ENCODE data around the gene SCG3. TPM values are rescaled to one million over a fixed set of nuclear protein-coding genes. Genes with fewer than 3 reads are reported as not detected.

The SCG3 gene
- total and polyA plus RNA-seq, 10 donors: 0.06 to 0.16 TPM; not detected in 8

DNA sequence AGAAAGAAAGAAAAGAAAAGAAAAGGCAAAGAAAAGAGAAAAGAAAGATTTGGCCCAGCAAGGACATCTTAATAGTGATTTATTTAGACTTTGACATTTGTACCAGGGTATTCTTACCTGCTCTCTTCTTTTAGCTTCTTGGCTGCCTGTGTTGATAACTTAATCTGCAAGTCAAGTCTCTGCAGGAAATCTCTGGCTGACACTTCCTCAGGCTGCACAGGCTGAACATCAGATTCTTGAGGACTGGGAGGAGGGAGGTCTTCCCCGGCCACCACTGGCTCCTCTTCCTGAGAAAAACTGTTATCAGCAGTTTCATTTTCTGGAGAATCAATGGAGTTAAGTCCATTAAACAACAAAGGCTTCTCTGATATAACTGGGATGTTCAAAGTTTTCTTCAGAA lies 43.4 kb downstream of the SCG3 start:
- DNase-seq: no peak
- H3K4me1 ChIP-seq: peaks cover 11 to 82% (median 48%) of the 10 kb centered on the region in 6 donors
- no peak overlapping the region for H3K4me3 ChIP-seq
- H3K9me3 ChIP-seq: no peaks in the 10 kb centered on the region
- H3K27me3 ChIP-seq (replicated peaks in 1 of 7): no peaks in the 10 kb centered on the region
- TF ChIP-seq, protein P1, sequence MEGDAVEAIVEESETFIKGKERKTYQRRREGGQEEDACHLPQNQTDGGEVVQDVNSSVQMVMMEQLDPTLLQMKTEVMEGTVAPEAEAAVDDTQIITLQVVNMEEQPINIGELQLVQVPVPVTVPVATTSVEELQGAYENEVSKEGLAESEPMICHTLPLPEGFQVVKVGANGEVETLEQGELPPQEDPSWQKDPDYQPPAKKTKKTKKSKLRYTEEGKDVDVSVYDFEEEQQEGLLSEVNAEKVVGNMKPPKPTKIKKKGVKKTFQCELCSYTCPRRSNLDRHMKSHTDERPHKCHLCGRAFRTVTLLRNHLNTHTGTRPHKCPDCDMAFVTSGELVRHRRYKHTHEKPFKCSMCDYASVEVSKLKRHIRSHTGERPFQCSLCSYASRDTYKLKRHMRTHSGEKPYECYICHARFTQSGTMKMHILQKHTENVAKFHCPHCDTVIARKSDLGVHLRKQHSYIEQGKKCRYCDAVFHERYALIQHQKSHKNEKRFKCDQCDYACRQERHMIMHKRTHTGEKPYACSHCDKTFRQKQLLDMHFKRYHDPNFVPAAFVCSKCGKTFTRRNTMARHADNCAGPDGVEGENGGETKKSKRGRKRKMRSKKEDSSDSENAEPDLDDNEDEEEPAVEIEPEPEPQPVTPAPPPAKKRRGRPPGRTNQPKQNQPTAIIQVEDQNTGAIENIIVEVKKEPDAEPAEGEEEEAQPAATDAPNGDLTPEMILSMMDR (IDR thresholded peaks at IDR 0.05 in 8 of 11, conservative IDR thresholded peaks at IDR 0.05 in 3 of 11): no peak
- TF ChIP-seq POLR2AphosphoS5 (IDR thresholded peaks at IDR 0.05): no peak
- no peak for TF ChIP-seq POLR2A (IDR thresholded peaks at IDR 0.05)
- H3K27ac ChIP-seq: no peak overlapping the region
- WGBS, 5 donors: 13 to 22% (median 18%) methylated on average over 1 of the region's 1 CpG
- peaks cover 0 to 41% (median 10%) of the 10 kb centered on the region in 6 donors for H3K36me3 ChIP-seq
- intact Hi-C loops (cut with DNase I; ENCODE audit: low total_unique reads): loop anchor here (10.0 kb wide), 1 partner anchor 50 kb away; no protein-coding TSS in a partner anchor

DNA sequence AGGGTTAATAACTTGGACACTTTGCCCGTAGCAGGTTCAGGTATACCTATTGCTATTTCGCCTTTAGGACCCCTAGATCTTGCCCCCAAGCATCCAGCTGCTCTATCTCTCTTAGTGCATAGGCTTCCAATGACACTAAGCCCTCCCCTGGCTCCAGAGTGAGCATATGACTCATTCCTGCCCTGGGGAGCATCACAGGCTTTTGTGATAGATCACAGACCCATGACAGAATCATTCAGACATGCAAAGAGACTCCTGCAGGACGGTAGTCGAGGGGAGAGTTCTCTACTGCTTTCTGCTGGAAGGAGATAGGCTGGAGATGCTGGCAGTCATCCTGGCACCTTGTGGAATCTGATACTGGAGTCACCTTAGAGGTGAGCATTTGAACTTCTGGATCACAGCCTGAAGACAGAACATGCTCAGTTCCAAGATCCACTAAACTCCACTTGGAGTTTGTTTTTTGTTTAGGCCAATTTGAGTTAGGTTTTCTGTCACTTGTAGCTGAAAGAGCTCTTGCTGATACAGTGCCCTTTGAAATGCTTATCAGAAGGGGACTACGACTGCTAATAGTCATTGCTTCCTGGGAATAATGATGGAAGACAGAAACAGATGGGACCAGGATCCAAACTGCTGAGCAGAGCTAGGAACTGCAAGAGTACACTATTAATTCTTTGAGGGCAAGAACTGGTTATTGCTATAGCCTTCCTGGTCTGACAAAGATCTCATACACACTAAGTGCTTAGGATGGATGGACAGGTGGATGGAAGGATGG lies 45.2 kb downstream of the SCG3 start:
- H3K27ac ChIP-seq: peak overlapping the region in 2 of 8 donors; percentile 11 to 47

DNA sequence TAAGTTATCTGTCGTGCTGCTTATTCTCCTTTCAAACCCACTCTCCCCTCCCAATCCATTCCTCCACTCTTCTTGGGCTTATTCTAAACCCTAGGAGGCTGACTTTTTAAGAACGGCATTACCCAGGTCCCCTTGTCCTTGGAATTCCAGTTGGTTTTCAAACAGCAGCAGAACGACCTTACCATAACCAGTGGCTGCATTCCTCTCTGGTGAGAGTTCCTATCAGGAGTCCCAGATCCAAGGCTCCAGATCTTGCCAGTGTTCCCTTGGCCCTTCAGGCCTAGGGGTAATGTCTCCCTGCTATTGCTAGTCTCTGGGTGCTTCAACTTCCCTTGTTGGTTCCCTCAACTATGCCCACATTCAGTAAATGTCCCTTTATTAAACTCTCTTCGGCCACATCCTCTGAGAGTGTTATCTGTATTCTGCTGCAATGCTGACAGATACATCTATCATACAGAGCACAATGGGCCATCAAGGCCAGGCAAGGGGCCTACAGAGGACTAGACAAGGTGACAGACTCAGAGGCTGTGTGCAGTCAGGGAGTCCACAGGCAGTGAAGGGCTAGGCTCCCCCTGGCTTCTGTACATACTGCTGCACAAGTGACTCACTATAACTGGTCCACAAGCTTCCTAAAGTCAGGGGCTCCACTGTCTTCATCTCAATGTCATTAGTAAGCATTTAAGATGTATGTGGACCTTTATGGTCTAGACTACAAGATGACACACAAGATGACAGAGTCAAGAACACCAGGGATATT lies 46.0 kb downstream of the SCG3 start:
- Histone ChIP-seq H3K4me3 (no peak overlapping the region), H3K4me1 (peaks cover 30 to 100% (median 68%) of the 10 kb centered on the region in 6 donors), H3K27ac (peak overlapping the region in 2 of 8 donors; percentile 19 to 47), H3K9me3 (no peaks in the 10 kb centered on the region), H3K27me3 (replicated peaks in 1 of 7) (no peaks in the 10 kb centered on the region), H3K36me3 (peaks cover 0 to 17% (median 4%) of the 10 kb centered on the region in 6 donors)
- intact Hi-C loops (cut with DNase I; ENCODE audit: low total_unique reads): loop anchor here (10.0 kb wide), 1 partner anchor 47 kb away; no protein-coding TSS in a partner anchor
- WGBS, 5 donors: 79 to 89% (median 81%) methylated on average over 4 of the region's 4 CpGs
- no peak for DNase-seq
- TF ChIP-seq, protein P1 (IDR thresholded peaks at IDR 0.05 in 8 of 11, conservative IDR thresholded peaks at IDR 0.05 in 3 of 11): peak in 1 of 11 experiments; percentile 13
- no peak for TF ChIP-seq POLR2A (IDR thresholded peaks at IDR 0.05)

More for the DNA sequence above, 45.2 kb downstream of the SCG3 start:
- intact Hi-C loops (cut with DNase I; ENCODE audit: low total_unique reads): loop anchor here (10.0 kb wide), 1 partner anchor 48 kb away; no protein-coding TSS in a partner anchor
- H3K9me3 ChIP-seq: no peaks in the 10 kb centered on the region
- H3K4me1 ChIP-seq: peaks cover 22 to 100% (median 63%) of the 10 kb centered on the region in 6 donors
- WGBS, 5 donors: 54 to 67% (median 60%) methylated on average over 5 of the region's 5 CpGs
- no peaks in the 10 kb centered on the region for H3K27me3 ChIP-seq (replicated peaks in 1 of 7)
- no peak for DNase-seq
- peaks cover 0 to 25% (median 4%) of the 10 kb centered on the region in 6 donors for H3K36me3 ChIP-seq
- H3K4me3 ChIP-seq: no peak overlapping the region
- TF ChIP-seq POLR2A (IDR thresholded peaks at IDR 0.05) (no peak), POLR2AphosphoS5 (IDR thresholded peaks at IDR 0.05) (peak in 1 of 3 donors; percentile 27)
- TF ChIP-seq, protein P1 (IDR thresholded peaks at IDR 0.05 in 8 of 11, conservative IDR thresholded peaks at IDR 0.05 in 3 of 11): no peak

Data from spleen (tissue), 11 donors.